GM12892 (cell line): ENCODE data around the gene MTCL1.

Source experiments
- POLR2A ChIP-seq: IDR thresholded peaks from 2 replicates; pipeline ENCODE4 v1.6.1; 2011; ENCODE audit warnings: low read depth, low read length, control low read depth
- POLR2AphosphoS5 ChIP-seq: IDR thresholded peaks from 2 replicates; pipeline ENCODE4 v1.6.1; 2011; ENCODE audit warnings: low read depth, low read length, control low read depth

- TF ChIP-seq POLR2AphosphoS5 (no peak), POLR2A (no peak)
Measured at GRCh38 chr18:8656232-8656631, 49.1 kb upstream of the MTCL1 start.
